ENCODE measurements around the gene OR1I1.
A peak's percentile ranks its signal among the peaks of the same experiment; 100 is the strongest.
"Not testable (repeated sequence)": the region's sequence is repeated elsewhere in the genome, so short reads cannot be mapped to it uniquely, and the experiment has no call there.

OR1I1 gene

GRCh38 chr19:15081911-15082310, at the start of gene OR1I1:
Gene OR1I1, plus strand, starts transcription at chr19:15082211. Its CDS starts 4,855 bp downstream, at chr19:15087066.
- no peak for DNase-seq (ENCODE audit: low read depth in 2 of 2)

DNA sequence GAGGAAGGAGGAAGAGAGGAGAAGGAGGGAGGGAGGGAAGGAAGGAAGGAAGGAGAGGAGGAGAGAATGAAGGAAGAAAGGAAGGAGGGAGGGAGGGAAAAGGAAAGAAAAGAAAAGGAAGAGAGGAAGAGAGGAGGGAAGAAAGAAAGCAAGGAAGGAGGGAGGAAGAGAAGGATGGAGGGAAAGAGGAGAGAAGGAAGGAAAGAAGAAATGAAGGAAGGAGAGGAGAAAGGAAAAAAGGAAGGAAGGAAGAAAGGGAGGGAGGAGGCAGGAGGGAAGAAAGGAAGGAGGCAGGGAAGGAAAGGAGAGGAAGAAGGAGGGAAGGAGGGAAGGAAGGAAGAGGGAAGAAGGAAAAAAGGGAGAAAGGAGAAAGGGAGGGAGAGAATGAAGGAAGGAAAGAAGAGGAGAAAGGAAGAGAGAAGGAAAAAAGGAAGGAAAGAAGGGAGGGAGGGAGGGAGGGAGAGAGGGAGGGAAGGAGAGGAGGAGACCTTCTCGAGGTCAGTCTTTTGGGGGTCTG, 46.2 kb upstream of the OR1I1 start:
- no peak for DNase-seq (ENCODE audit: low read depth in 2 of 2)

- no peak for DNase-seq (ENCODE audit: low read depth in 2 of 2)
These were observed 44.4 kb upstream of the OR1I1 start for GRCh38 chr19:15037586-15037985.

DNA sequence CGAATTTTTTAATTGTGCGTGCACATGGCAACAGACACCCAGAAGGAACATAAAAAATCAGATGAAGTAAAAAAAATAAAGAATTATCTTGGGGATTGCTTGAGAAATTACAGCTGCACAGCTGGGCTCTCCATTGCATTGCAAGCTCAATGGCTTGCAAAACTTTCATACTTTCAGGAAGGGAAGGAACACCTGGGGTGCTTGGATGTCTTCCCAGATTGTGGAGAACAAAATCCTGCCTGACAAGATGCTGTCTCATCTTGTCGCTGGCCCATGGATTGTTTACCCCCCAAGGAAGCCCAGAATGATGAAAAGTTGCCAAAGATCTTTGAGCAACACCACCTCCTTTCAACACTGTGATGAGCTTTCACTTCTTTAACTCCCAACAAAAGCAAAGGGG, 43.7 kb upstream of the OR1I1 start:
- no peak for DNase-seq (ENCODE audit: low read depth in 2 of 2)

DNA sequence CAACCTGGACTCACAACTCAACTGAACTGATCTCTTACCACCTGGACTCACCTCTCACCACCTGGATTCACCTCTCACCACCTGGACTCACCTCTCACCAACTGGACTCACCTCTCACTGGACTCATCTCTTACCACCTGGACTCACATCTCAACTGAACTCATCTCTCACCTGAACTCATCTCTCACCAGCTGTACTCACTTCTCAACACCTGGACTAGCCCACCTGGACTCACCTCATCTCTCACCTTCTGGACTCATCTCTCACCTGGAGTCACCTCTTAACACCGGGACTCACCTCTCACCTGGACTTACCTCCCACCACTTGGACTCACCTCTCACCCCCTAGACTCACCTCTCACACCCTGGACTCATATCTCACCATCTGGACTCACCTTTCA, 40.0 kb upstream of the OR1I1 start:
- no peak for DNase-seq (ENCODE audit: low read depth in 2 of 2)

DNA sequence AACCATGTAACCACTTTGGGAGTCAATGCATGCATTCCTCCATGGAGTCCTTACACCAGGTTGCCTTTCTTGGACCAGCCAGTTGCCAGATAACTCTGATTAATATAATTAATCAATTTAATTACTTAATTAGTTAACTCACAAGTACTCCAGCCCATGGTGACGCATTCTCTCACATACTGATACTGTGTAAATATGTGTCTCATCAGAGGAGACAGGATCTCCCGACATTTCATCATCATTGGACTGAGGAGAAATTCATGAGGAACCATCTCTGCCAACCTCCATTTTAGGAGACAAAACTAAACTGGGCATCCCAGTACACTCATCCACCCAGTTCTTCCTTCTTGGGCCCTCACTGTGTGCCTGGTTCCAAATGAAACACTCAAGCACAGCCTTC, 39.2 kb upstream of the OR1I1 start:
- DNase-seq (ENCODE audit: low read depth in 2 of 2) = no peak

GRCh38 chr19:15045506-15045905, 36.5 kb upstream of the OR1I1 start:
- DNase-seq (ENCODE audit: low read depth in 2 of 2) = no peak

- DNase-seq (ENCODE audit: low read depth in 2 of 2) = no peak
These were observed 34.3 kb upstream of the OR1I1 start for GRCh38 chr19:15047680-15048079.

- DNase-seq (ENCODE audit: low read depth in 2 of 2) = no peak
These were observed 33.9 kb upstream of the OR1I1 start for GRCh38 chr19:15048128-15048527.

GRCh38 chr19:15048885-15049541, 33.0 kb upstream of the OR1I1 start, which contains the start of gene CASP14:
Gene CASP14, plus strand, starts transcription at chr19:15049480. Its CDS starts 2,772 bp downstream, at chr19:15052252.
- DNase-seq (ENCODE audit: low read depth in 2 of 2) = no peak

DNA sequence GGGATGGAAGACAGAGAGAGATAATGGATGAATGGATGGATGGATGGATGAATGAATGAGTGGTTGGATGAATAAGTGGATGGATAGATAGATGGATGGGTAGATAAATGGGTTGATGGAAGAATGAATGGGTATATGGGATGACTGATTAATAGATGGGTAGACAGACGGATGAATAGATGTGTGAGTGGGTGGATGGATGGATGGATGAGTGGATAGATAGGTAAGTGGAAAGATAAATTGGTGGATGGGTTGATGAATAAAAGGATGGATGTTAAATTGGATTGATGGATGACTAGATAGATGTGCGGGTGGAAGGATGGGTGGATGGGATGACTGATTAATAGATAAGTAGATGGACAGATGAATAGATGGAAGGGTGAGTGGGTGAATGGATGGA, 31.4 kb upstream of the OR1I1 start:
- DNase-seq (ENCODE audit: low read depth in 2 of 2) = no peak

- DNase-seq (ENCODE audit: low read depth in 2 of 2) = no peak
These were observed 20.0 kb upstream of the OR1I1 start for GRCh38 chr19:15062036-15062435.

GRCh38 chr19:15070386-15070785, 11.6 kb upstream of the OR1I1 start:
- DNase-seq (ENCODE audit: low read depth in 2 of 2) = not testable (repeated sequence)

- no peak for DNase-seq (ENCODE audit: low read depth in 2 of 2)
These were observed 8.9 kb upstream of the OR1I1 start for GRCh38 chr19:15072930-15073647.

- no peak for DNase-seq (ENCODE audit: low read depth in 2 of 2)
These were observed 7.6 kb upstream of the OR1I1 start for GRCh38 chr19:15074371-15074770.

GRCh38 chr19:15075806-15076205, 6.2 kb upstream of the OR1I1 start:
- no peak for DNase-seq (ENCODE audit: low read depth in 2 of 2)

DNA sequence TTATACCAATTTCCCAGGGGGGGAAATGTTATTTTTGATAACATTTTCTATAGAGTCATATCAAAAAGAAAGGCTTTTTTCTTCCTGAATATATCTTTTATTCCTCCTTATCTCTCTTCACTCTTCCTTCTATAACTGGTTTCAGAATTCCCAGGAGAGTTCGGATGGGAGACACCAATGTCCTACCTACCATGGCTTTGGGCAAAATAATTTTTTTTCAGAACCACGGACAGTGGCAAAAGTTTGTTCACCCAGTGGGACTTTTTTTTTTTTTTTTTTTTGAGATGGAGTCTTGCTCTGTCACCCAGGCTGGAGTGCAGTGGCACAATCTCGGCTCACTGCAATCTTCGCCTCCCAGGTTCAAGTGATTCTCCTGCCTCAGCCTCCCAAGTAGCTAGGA, 2.0 kb upstream of the OR1I1 start:
- not testable (repeated sequence) for DNase-seq (ENCODE audit: low read depth in 2 of 2)

DNA sequence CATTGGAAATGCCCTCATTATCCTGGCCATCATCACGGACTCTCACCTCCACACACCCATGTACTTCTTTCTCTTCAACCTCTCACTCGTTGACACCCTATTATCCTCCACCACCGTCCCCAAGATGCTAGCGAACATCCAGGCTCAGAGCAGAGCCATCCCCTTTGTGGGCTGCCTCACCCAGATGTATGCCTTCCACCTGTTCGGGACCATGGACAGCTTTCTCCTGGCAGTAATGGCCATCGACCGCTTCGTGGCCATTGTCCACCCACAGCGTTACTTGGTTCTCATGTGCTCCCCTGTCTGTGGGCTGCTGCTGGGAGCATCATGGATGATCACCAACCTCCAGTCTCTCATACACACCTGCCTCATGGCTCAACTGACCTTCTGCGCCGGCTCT, 5.2 kb downstream of the OR1I1 start:
- no peak for DNase-seq (ENCODE audit: low read depth in 2 of 2)

GRCh38 chr19:15091918-15092753, 10.1 kb downstream of the OR1I1 start:
- DNase-seq (ENCODE audit: low read depth in 2 of 2) = peak in 1 of 2 donors; percentile 16

GRCh38 chr19:15093001-15093400, 11.0 kb downstream of the OR1I1 start:
- no peak for DNase-seq (ENCODE audit: low read depth in 2 of 2)

GRCh38 chr19:15096223-15096622, 14.2 kb downstream of the OR1I1 start:
- no peak for DNase-seq (ENCODE audit: low read depth in 2 of 2)

- DNase-seq (ENCODE audit: low read depth in 2 of 2) = not testable (repeated sequence)
These were observed 16.0 kb downstream of the OR1I1 start for GRCh38 chr19:15097980-15098379.
